Lung (tissue), 12 donors: Measurements from ENCODE around the gene SYNPR. TPM values are rescaled to one million over a fixed set of nuclear protein-coding genes. Genes with fewer than 3 reads are reported as not detected.

ENCODE experiments used
- ATAC-seq: fragments of 200-7000 bp; cut with Tn5 transposase; one replicate; pipeline ENCODE4 v1.9.1; 2020; ENCODE audit warnings: moderate number of reproducible peaks; ENCODE audit not compliant: insufficient read depth, low FRiP score
- DNase-seq, 3 donors: peaks; one replicate each; pipeline ENCODE4 v3.0.0-alpha.2; 2013 to 2017
- H3K27ac ChIP-seq, 2 donors: one replicate each; pipeline ENCODE4 v1.5.1; 2013; ENCODE audit warnings: mild to moderate bottlenecking in 2 of 2, moderate library complexity in 2 of 2, control low read depth in 1 of 2, inconsistent platforms in 1 of 2, low read depth in 1 of 2, low read length in 1 of 2
- H3K27me3 ChIP-seq, 3 donors: one replicate each; pipeline ENCODE4 v1.5.1; 2013; ENCODE audit warnings: low read length in 2 of 3; ENCODE audit not compliant: control insufficient read depth in 3 of 3, insufficient read depth in 3 of 3
- H3K36me3 ChIP-seq, 4 donors: one replicate each; pipeline ENCODE4 v1.5.1; 2013; ENCODE audit warnings: low read length in 4 of 4, mild to moderate bottlenecking in 1 of 4, moderate library complexity in 1 of 4; ENCODE audit not compliant: control insufficient read depth in 4 of 4, insufficient read depth in 4 of 4
- H3K4me1 ChIP-seq, 5 donors: one replicate each; pipeline ENCODE4 v1.5.1; 2013; ENCODE audit warnings: low read length in 5 of 5, mild to moderate bottlenecking in 2 of 5, moderate library complexity in 1 of 5; ENCODE audit not compliant: control insufficient read depth in 5 of 5, insufficient read depth in 5 of 5
- H3K4me3 ChIP-seq: one replicate; pipeline ENCODE4 v1.5.1; 2013; ENCODE audit warnings: mild to moderate bottlenecking, control low read depth, moderate library complexity
- H3K9ac ChIP-seq, 2 donors: one replicate each; pipeline ENCODE4 v1.5.1; 2013; ENCODE audit warnings: low read length in 2 of 2, control low read depth in 1 of 2; ENCODE audit not compliant: insufficient read depth in 1 of 2
- H3K9me3 ChIP-seq, 4 donors: one replicate each; pipeline ENCODE4 v1.5.1; 2013; ENCODE audit warnings: low read length in 3 of 4, mild to moderate bottlenecking in 1 of 4, moderate library complexity in 1 of 4; ENCODE audit not compliant: control insufficient read depth in 4 of 4, insufficient read depth in 3 of 4
- CTCF ChIP-seq: IDR thresholded peaks from 2 replicates; pipeline ENCODE4 v1.5.1; 2012; ENCODE audit warnings: mild to moderate bottlenecking; ENCODE audit errors: control extremely low read depth, extremely low read depth
- WGBS, 2 donors: extraction: QIAGEN DNeasy Blood & Tissue Kit; methylation state at CpG; one replicate each; pipeline ENCODE4 v1.1.7; 2013; 5-methylcytosine and 5-hydroxymethylcytosine counted together
- polyA plus RNA-seq, 2 donors: library from polyadenylated mRNA; stranded (reverse); fragments of 200-250 nt; gene quantifications; one replicate each; pipeline ENCODE4 v1.2.1, GENCODE V29; 2013
- total RNA-seq, 2 donors: library from RNA; depleted of rRNA in 1 of 2; stranded (reverse); fragments of >200 nt in 1 of 2; gene quantifications; one replicate each; pipeline ENCODE4 v1.2.1, GENCODE V29; 2014 to 2021
- donor health status: control.
- donor health status: control.
- donor health status: Bipolar disorder and iron deficiency.
- donor health status: healthy.
- donor health status: DM: yes; HTN: yes; CAD: no.

Gene SYNPR
- total and polyA plus RNA-seq, 4 donors: 0.43 TPM; not detected in 3

GRCh38 chr3:63508771-63509170, 230.7 kb downstream of the SYNPR start:
- no peaks in the 10 kb centered on the region for H3K4me1 ChIP-seq
- no peak for DNase-seq
- ATAC-seq: no peak

GRCh38 chr3:63513791-63514190, 235.7 kb downstream of the SYNPR start:
- H3K36me3 ChIP-seq: no peaks in the 10 kb centered on the region
- H3K27ac ChIP-seq: no peak overlapping the region
- WGBS, 2 donors: 84 to 90% methylated on average over 1 of the region's 1 CpG
- H3K27me3 ChIP-seq: no peaks in the 10 kb centered on the region
- H3K9me3 ChIP-seq: no peaks in the 10 kb centered on the region
- H3K9ac ChIP-seq: no peak overlapping the region
- H3K4me1 ChIP-seq: no peaks in the 10 kb centered on the region
- DNase-seq (no peak), ATAC-seq (no peak)
- TF ChIP-seq CTCF: no peak
- no peak overlapping the region for H3K4me3 ChIP-seq

More at GRCh38 chr3:63508771-63509170, 230.7 kb downstream of the SYNPR start:
- Histone ChIP-seq H3K27me3 (no peaks in the 10 kb centered on the region), H3K4me3 (no peak overlapping the region), H3K9me3 (no peaks in the 10 kb centered on the region), H3K9ac (no peak overlapping the region), H3K27ac (no peak overlapping the region), H3K36me3 (no peaks in the 10 kb centered on the region)
- TF ChIP-seq CTCF: no peak

- Histone ChIP-seq H3K4me1 (no peaks in the 10 kb centered on the region), H3K27me3 (no peaks in the 10 kb centered on the region), H3K27ac (no peak overlapping the region), H3K36me3 (no peaks in the 10 kb centered on the region), H3K4me3 (no peak overlapping the region), H3K9me3 (no peaks in the 10 kb centered on the region), H3K9ac (no peak overlapping the region)
- DNase-seq (no peak), ATAC-seq (no peak)
- WGBS, 2 donors: 74 to 83% methylated on average over 4 of the region's 4 CpGs
- no peak for TF ChIP-seq CTCF
These were observed 236.6 kb downstream of the SYNPR start for GRCh38 chr3:63514678-63515077.

- 59 to 75% methylated on average over 3 of the region's 3 CpGs for WGBS, 2 donors
- no peak for ATAC-seq
- no peak for TF ChIP-seq CTCF
- H3K9me3 ChIP-seq: no peaks in the 10 kb centered on the region
- H3K36me3 ChIP-seq: no peaks in the 10 kb centered on the region
- no peak overlapping the region for H3K4me3 ChIP-seq
- no peaks in the 10 kb centered on the region for H3K27me3 ChIP-seq
- no peak overlapping the region for H3K27ac ChIP-seq
- no peak overlapping the region for H3K9ac ChIP-seq
- H3K4me1 ChIP-seq: no peaks in the 10 kb centered on the region
- DNase-seq: no peak
These were observed 241.3 kb downstream of the SYNPR start for GRCh38 chr3:63519426-63519825.
